ENCODE measurements around the gene TOX3. TPM values are rescaled to one million over a fixed set of nuclear protein-coding genes. Genes with fewer than 3 reads are reported as not detected.

Gene TOX3
- total and polyA plus RNA-seq, 4 donors: 1.3 to 3.5 (median 2.4) TPM

GRCh38 chr16:52489894-52490293 is 57.0 kb downstream of the TOX3 start:
- Histone ChIP-seq H3K4me3 (ENCODE audit: low read depth in 1 of 3, low read length in 3 of 3) (no peak overlapping the region), H3K27me3 (ENCODE audit: control insufficient read depth in 4 of 4, insufficient read depth in 4 of 4, low read length in 3 of 4) (no peaks in the 10 kb centered on the region), H3K9ac (ENCODE audit: low read depth in 1 of 2, low read length in 2 of 2) (no peak overlapping the region), H3K27ac (ENCODE audit: low read depth in 1 of 2, low read length in 2 of 2) (peak overlapping the region; percentile 20 to 61), H3K36me3 (ENCODE audit: control insufficient read depth in 4 of 4, insufficient read depth in 3 of 4, low read depth in 1 of 4, low read length in 3 of 4) (no peaks in the 10 kb centered on the region), H3K9me3 (ENCODE audit: control insufficient read depth in 4 of 4, low read length in 3 of 4) (no peaks in the 10 kb centered on the region), H3K4me1 (ENCODE audit: control insufficient read depth in 4 of 4, insufficient read depth in 4 of 4, low read length in 3 of 4) (peaks cover 12 to 60% (median 41%) of the 10 kb centered on the region in 4 donors)
- 87% methylated on average over 6 of the region's 6 CpGs for WGBS
- no peak for TF ChIP-seq ATF3 (IDR thresholded peaks at IDR 0.05)
- no peak for TF ChIP-seq JUND (IDR thresholded peaks at IDR 0.05)
- TF ChIP-seq SP1 (IDR thresholded peaks at IDR 0.05): no peak
- no peak for TF ChIP-seq FOXA2 (IDR thresholded peaks at IDR 0.05)
- no peak for TF ChIP-seq HNF4A (conservative IDR thresholded peaks at IDR 0.05)
- TF ChIP-seq TAF1 (conservative IDR thresholded peaks at IDR 0.05): no peak
- TF ChIP-seq FOXA1 (IDR thresholded peaks at IDR 0.05): no peak
- TF ChIP-seq NR2F2 (IDR thresholded peaks at IDR 0.05): no peak
- no peak for TF ChIP-seq MAX (IDR thresholded peaks at IDR 0.05)
- no peak for TF ChIP-seq GABPA (IDR thresholded peaks at IDR 0.05 in 1 of 2, conservative IDR thresholded peaks at IDR 0.05 in 1 of 2)
- TF ChIP-seq HNF4G (IDR thresholded peaks at IDR 0.05): no peak
- no peak for TF ChIP-seq CTCF (IDR thresholded peaks at IDR 0.05; ENCODE audit: low read depth, low read length, missing input control)
- no peak for TF ChIP-seq REST (IDR thresholded peaks at IDR 0.05)
- TF ChIP-seq ZBTB33 (IDR thresholded peaks at IDR 0.05): no peak
- no peak for TF ChIP-seq EGR1 (IDR thresholded peaks at IDR 0.05; ENCODE audit: low read depth in 2 of 2)
- TF ChIP-seq RAD21 (IDR thresholded peaks at IDR 0.05): no peak
- TF ChIP-seq YY1 (IDR thresholded peaks at IDR 0.05): no peak
- no peak for TF ChIP-seq RXRA (IDR thresholded peaks at IDR 0.05)
- no peak for DNase-seq (ENCODE audit: low spot score)

Data from liver (tissue), 9 donors.